PFSK-1 (cell line): ENCODE results near the gene FA2H.

ENCODE experiments used
- SIN3A ChIP-seq: IDR thresholded peaks from 2 replicates; pipeline ENCODE4 v1.6.1; 2012; ENCODE audit warnings: mild to moderate bottlenecking, low read length, moderate library complexity, borderline replicate concordance; ENCODE audit not compliant: insufficient read depth
- TF ChIP-seq, protein P1 (sequence below), 2 experiments: IDR thresholded peaks; 2 replicates each; pipeline versions ENCODE4 v1.6.1 to v1.8.0; 2011 to 2012; ENCODE audit warnings: low read depth in 2 of 2, low read length in 2 of 2, control low read depth in 1 of 2, inconsistent platforms in 1 of 2, mild to moderate bottlenecking in 1 of 2, moderate library complexity in 1 of 2; ENCODE audit not compliant: insufficient read depth in 1 of 2

GRCh38 chr16:74758801-74759200 lies 15.8 kb downstream of the FA2H start:
- no peak for TF ChIP-seq SIN3A
- TF ChIP-seq, protein P1, sequence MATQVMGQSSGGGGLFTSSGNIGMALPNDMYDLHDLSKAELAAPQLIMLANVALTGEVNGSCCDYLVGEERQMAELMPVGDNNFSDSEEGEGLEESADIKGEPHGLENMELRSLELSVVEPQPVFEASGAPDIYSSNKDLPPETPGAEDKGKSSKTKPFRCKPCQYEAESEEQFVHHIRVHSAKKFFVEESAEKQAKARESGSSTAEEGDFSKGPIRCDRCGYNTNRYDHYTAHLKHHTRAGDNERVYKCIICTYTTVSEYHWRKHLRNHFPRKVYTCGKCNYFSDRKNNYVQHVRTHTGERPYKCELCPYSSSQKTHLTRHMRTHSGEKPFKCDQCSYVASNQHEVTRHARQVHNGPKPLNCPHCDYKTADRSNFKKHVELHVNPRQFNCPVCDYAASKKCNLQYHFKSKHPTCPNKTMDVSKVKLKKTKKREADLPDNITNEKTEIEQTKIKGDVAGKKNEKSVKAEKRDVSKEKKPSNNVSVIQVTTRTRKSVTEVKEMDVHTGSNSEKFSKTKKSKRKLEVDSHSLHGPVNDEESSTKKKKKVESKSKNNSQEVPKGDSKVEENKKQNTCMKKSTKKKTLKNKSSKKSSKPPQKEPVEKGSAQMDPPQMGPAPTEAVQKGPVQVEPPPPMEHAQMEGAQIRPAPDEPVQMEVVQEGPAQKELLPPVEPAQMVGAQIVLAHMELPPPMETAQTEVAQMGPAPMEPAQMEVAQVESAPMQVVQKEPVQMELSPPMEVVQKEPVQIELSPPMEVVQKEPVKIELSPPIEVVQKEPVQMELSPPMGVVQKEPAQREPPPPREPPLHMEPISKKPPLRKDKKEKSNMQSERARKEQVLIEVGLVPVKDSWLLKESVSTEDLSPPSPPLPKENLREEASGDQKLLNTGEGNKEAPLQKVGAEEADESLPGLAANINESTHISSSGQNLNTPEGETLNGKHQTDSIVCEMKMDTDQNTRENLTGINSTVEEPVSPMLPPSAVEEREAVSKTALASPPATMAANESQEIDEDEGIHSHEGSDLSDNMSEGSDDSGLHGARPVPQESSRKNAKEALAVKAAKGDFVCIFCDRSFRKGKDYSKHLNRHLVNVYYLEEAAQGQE (IDR thresholded peaks at IDR 0.05; ENCODE audit: insufficient read depth in 1 of 2, low read depth in 2 of 2, low read length in 2 of 2): no peak
